Dermis blood vessel endothelial cell (primary cell): ENCODE measurements around the gene KIAA0040. TPM values are rescaled to one million over a fixed set of nuclear protein-coding genes. Genes with fewer than 3 reads are reported as not detected.

Source experiments
- DNase-seq: peaks from one replicate; pipeline ENCODE4 v3.0.0; 2010
- total RNA-seq: library from RNA; depleted of rRNA; stranded (reverse); fragments of >200 nt; gene quantifications from 2 replicates; pipeline ENCODE4 v1.2.3, GENCODE V29; 2014

The KIAA0040 gene
- total RNA-seq, 1 donor from 2014 or later: 20.8 TPM

DNA sequence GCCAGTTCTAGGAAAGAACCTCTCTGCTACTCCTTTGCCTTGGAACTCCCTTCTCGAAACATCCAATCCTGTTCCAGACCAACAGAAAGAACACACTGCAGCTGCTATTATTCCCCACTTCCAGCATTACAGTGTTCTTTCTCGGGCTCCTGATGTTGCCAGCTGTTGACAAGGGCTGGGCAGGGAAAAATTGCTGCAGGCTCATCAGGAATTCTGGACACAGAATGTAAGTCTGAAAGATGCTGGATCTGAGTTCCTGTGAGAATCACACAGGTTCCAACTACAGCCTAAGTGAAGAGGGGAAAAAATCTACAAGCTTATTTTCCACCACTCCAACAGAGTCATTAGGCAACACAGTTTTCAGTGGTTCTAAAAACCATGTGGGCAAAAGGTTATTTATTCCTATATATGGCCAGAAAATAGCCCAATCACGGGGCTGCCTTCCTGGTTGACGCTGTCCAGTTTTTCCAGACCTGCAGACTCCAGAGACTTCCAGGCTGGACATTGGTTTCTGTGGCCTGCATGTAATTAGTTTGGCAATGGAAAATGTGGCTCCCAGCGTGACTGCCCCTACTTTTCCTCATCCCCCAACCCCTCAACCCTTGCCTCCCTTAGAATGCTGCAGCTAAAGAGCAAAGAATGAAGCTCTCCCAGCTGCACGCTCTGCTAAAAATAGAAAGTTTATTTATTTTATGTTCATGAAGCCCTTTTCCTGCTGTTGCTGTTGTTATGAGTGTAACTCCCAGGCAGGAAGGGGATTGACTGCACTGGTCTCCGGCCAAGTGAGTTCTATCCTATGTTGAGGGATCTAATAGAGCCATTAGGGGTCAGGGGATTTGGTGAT is 8.3 kb upstream of the KIAA0040 start:
- peak; percentile 88 for DNase-seq

DNA sequence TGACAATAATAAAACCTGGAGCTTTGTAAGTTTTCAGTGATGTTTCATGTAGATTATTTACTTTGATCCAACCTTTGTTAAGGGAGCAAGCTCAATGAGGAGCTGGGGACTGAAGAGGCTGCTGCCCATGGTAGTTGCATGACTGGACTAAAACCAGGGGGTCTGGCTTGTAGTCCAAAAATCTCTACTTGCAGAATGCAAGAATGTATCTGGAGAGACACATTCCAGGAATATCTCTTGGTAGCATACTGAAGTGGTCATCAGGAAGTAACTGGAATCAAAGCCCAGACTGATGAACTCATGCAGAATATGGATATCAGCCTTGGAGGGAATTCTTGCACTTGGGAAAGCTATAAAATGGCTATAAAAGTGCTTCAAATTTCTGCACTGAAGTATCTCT is 5.8 kb upstream of the KIAA0040 start:
- peak; percentile 53 for DNase-seq

DNA sequence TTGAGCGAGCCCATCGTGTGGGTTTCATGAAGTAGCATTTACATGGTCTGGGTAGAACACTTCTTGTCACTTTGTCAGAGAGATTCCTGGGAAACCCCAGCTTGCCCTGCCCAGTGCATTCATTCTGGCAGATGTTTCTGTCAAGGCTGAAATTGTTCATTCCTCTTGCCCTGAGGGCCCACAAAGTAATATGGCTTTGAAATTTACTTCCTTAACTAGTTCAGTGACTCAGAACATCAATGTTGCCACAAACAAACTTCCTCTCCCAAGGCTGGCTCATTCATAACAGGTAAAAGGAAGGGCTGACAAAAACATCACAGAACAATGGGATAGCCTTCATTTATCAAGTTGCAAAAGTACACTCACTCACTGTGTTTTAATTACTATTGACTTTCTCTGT is 5.0 kb upstream of the KIAA0040 start:
- DNase-seq: peak; percentile 89

DNA sequence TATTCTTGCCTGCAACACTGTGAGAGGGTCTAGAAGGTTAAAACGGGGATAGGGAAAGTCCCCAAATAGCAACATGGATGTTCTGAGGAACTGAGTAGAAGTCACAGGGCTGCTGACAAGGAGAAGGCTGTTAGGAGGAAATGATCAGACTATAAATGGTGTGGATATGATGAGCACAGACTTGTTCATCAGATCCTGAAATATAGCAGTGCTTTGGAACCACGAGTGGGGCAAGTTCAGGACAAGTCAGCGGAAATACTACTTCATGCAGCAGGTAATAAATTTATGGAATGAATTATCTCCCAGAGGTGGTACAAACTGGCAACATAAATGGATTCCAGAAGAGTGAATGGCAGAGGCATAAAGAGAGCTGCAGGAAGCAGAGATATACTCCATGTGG is 3.2 kb upstream of the KIAA0040 start:
- DNase-seq: no peak

DNA sequence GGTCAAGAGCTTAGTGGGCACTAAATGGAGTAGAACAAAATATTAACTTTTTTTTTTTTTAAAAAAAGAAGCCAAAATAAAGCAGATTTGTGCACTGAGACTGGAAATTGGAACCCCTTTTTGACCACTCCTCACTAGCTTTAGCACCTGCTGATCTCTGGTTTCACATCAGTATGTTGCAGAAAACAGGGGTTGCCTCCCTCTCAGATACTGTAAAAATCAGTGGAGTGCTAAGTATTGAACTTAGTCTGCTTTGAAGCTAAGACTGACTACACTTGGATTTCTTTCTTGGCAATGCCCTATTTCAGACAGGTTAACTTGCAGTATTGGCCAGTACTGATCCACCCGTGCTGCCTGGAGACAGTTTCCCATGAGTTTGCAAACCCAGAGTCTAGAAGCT is 2.7 kb upstream of the KIAA0040 start:
- no peak for DNase-seq

DNA sequence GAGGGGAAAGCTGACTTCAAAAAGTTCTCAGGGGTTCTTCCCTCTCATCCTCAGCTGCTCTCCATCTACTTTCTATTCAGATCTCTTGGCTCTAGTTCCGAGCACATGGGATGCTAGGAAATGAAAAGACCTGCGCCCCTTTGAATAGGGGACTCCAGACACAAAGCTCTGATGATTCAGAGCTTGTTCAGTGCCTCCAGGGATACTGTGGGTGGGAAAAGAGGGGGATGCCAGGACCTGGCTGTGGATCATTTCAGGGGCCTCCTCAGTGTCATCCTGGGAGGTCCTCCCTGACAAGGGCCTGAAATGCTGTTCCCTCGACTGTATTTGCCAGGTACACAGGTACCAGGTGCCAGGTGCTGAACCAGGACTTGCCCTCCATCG is 943 bp upstream of the KIAA0040 start:
- DNase-seq: peak; percentile 27

DNA sequence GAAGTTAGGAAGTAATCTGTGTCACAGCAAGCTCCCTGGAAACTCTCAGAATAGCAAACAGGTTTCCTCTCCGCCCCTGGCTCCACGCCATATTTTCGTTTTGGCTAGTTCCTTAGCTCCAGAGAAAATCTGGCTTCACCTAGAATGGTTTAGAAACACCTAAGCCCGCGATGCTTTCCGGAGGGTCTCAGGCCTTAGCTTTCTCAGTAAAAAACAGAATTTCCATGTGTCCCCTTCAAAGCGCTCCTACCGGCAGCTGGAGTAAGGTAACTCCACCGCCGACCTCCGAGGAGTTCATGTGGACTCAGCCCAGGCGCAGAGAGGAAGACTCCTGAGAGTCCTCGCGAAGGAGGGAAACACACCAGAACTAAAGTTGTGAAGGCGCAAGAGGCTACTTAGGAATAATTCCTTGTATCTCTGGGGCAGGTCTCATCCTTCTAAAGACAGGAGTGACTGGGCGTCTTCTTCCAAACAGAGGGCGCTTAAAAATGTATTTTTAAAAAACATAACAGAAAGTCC is 406 bp downstream of the KIAA0040 start:
- DNase-seq: peak; percentile 60

DNA sequence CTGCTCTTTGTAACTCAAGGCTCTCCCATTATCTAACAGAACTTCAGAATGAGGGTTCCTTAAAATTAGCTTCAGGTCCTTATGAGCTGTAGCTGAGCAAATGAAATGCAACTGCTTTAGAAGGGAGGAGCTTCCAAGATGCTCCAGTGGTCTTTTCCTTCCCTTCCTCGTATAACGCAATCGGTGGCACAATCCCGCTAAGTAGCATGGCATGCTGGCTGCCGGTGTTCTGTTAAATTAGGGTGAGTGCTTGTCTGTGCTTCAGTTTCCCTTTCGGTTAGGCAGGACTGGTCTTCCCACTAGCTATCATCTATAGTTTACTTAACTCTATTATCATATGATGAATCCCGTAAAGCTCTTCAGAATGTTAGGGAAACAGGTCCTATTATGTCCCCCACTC is 917 bp downstream of the KIAA0040 start:
- DNase-seq: peak; percentile 37

DNA sequence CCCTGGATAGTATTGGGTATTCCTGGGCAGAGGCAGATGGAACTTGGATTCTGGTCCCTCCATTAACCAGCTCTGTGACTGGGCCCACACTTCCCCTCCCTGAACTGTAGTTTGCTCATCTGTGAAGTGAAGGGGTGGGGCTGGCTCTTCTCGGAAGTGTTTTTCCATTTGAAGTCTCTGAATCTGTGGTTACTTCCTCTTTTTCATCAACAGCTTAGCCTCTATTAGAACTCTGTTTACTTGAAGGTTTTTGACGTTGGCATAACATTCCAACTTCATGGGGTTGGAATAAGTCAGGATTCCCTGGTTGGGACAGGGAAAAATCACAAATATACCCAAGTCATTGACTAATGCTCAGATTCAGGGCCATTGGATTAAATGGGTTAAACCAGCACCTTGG is 3.6 kb downstream of the KIAA0040 start:
- no peak for DNase-seq

DNA sequence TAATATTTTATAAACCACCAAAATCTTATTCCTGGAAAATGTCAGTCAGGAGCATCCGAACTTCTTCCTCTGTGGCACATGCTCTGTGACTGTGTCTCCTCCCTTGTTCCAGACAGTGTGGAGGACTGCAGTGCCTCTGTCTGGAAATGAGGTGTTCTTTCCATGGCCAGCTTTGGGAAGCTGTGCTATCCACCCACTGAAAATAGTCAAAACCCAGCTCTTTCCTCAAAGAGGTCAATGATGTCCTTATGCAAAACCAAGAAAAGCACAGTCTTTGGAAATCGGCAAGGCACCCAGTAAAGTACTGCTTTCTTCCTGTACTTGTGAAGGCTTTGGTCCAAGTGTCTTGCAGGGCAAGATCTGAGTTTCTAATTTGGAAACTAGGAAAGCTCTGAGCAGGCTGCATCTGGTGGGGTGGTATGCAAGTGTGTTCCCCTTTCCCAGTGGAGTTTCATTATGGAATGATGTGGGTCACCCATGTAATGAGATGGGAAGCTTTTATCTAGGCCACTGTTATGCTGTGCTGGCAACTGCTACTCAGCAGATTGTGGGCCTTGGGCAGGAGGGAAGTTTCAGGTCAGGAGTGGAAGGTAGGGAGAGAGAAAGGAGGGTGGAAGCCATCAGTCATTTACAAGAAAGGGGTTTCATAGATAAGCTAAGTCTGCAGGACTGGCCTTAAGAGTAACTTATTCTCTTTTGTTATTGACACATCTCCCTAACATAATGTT is 6.0 kb downstream of the KIAA0040 start:
- no peak for DNase-seq

DNA sequence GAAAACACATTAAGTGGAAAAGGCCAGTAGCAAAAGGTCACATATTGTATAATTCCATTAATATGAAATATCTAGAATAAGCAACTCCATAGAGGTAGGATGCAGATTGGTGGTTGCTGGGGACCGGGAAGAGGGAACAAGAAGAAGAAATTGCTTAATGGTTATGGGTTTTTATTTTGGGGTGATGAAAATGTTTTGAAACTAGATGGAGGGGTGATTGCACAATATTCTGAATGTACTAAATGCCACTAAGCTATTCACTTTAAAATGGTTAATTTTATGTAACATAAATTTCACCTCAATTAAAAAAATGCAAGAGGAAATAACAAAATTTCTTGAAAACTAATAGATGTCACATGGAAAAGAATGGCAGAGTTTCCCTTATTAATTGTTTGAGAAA is 6.7 kb downstream of the KIAA0040 start:
- DNase-seq: no peak

DNA sequence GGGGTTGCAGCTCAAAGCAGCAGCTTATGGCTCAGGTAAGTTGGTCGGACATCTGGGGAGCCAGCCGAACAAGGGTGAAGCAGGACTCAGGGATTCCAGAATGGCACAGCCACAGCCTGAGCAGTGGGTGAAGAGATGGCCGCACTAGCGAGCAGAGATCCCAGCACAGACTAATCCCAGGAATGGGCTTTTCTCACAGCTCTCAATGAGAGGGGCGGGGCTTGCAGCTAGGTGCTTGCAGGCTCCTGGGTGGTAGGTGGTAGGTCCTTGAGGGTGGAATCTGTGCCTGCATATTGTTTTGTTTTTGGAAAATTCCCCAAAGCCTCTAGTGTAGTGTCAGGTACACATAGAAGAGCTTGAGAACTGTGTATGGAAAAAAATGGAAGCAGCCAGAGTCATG is 9.0 kb downstream of the KIAA0040 start:
- no peak for DNase-seq

DNA sequence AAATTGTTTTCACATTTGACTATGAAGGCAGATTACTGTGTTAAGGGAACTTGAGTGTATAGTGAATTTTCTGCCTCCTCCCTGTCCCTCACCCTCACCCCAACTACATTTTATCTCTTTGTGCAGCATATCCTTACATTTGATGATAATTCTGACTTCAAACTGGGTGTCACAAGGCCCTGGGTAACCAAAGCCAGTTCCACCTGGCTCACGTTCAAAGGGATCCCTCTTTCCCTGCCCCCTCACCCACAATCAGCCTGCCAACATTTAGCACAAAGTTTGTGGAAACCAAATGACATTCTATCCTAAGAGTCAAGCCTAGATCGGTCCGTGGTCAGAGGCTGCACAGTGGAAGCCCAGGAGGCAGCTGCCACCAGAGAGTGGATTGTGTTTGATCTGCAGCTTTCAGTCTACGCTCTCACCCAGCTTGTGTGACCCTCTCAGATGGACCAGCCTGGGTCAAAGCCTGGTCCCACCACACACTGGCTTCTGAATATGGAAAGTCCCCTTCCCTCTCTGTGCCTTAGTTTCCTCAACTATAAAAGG is 10.3 kb downstream of the KIAA0040 start:
- no peak for DNase-seq

DNA sequence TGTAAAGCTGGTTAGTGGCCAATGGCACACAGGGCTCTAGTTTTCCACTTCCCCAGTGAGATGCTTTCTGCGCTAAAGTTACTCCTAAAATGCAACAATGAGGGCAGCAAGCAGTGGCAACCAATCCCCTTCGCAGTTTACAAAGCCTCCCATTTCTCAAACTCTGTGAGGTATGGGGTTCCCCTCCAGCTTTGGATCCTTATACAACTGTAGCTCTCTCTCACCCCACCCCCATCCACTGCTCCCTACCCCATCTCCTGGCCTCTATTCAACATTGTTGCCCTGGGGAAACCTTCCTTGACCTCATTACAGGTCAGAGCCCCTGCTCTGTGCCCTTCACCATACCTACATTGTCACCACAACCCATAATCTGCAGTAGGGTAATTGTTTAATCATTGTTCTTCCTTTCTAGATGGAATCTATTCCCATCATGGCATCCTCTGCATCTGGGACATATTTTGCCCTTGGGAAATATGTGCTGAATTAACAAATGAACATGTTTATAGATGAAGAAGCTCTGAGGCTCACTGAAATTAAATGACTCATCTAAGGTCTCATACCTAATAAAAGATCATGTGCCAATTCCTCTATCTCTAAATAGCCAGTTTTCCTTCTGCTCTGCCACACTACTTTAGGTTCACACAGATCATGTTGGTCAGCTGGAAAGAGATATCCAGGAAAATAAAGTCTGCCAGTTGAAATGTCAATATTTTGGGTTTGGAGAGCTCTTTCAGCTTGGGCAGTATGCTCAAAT is 12.6 kb downstream of the KIAA0040 start:
- no peak for DNase-seq

DNA sequence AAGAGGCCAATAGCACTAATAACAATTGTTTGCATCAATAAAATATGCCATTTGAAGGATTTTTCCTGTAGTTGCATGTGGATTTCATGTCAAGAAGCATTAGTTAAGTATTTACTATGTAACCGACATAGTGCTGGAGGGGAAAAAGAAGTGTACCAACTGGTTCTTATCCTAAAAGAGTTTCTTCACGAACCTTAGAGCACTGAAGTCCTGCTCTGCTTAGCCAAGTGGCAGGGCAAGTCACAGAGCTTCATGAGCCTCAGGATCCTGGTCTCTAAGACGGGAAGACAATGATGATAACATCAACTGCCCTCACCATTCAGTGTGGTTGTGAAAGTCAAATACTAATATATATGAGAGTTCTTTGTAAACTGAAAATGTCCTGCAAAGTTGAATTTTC is 14.1 kb downstream of the KIAA0040 start:
- DNase-seq: no peak

DNA sequence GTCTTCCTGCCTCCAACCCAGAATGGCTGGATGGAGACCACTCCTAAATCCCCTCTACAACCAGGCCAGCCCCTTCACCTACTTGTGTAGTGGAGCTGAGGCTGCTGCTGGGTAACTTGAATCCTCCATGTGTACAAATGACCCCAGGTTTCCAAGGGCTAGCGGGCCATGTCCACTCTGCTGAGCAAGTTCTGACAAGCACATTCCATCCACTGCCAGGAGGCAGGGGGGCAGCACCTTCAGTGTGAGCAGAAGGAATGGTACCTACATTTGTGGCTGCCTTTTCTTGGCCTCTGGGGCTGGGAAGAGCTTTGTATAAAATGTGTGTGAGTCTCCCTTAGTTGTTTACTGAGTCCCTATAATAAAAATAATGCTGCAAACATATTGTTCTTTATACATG is 14.5 kb downstream of the KIAA0040 start:
- no peak for DNase-seq

DNA sequence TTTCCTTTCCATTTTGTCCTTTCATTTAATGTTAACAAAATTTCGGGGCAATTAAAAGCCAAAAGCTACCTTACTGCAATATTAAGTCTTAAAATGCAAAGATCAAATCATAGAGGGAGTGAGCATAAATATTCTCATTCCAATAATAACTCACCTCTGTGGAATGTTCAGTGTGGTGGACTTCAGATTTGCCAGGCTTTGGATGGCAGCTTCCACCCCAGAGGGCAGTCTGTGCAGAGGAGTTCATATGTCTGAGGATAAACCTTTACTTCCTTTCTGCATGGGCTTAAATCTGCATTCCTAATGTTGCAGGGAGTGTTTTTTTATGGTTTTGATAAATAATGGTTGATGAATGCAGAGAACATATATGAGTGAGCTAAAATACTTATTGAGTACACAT is 16.3 kb downstream of the KIAA0040 start:
- DNase-seq: no peak

DNA sequence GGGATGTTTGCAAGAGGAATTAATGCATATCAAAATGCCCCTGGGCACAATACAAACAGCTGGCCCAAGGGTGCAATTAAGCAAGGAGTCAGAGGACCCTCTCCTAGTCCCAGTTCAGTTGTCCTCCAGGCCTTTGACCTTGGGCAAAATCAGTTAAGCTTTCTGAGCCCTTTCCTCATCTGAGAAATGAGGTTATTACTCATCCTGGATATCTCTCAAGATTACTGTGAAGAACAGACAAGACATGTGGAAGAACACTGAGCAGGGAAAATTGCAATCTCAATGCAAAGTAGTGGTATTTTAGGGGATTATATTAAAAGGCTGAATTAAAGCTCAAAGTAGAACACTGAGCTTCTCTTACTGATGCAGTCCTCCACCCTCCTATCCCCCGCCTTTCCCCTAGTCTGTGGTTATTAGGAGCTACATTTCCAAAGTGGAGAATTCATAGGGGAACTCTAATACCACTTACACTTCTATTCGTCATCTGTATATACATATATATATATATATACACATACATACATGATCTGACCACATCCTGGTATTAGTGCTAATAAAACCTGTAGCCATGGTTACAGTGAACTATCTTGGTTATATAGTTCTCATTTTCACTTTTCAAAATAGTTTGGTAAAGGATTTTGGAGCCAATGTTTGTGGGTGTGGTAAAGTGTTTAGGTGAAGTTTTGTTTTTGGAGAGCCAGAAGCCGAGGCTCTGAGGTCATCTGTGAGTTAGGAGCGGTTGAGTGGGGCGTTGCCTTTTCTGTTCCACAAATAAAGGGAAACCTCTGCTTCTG is 18.1 kb downstream of the KIAA0040 start:
- DNase-seq: no peak

DNA sequence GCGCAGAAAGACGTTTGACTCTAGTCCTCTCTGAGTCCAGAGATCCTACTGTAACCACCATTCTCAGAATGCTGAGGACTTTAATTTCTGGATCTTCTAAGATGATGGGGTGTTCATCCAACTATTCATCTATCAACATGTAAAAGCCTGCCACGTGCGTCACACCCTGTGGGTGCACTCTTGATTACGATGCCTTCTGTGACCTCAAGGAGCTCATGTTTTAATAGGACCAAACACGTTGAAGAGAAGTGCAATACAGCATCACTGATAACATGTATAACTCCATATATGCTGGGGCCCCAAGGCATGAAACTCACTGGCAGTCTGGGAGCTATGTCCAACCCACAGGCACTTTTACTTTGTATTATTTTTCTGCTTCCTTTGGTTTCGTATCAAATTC is 19.0 kb downstream of the KIAA0040 start:
- DNase-seq: no peak

DNA sequence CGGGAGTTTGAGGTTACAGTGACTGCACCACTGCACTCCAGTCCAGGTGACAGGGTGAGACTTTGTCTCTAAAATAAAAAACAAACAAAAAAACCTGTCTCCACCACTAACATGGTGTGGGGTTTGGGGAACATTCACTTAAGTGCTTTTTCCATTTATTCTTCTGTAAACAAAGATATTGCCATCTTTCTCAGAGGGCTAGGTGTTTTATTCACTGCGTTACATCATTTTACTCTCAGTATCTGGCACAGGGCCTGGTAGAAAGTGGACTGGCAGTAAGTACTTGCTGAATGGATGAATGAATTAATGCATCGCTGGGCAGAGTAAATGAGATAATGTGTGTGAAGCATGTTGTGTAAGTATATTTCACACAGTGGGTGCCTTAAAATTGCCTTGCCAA is 20.1 kb downstream of the KIAA0040 start:
- no peak for DNase-seq

DNA sequence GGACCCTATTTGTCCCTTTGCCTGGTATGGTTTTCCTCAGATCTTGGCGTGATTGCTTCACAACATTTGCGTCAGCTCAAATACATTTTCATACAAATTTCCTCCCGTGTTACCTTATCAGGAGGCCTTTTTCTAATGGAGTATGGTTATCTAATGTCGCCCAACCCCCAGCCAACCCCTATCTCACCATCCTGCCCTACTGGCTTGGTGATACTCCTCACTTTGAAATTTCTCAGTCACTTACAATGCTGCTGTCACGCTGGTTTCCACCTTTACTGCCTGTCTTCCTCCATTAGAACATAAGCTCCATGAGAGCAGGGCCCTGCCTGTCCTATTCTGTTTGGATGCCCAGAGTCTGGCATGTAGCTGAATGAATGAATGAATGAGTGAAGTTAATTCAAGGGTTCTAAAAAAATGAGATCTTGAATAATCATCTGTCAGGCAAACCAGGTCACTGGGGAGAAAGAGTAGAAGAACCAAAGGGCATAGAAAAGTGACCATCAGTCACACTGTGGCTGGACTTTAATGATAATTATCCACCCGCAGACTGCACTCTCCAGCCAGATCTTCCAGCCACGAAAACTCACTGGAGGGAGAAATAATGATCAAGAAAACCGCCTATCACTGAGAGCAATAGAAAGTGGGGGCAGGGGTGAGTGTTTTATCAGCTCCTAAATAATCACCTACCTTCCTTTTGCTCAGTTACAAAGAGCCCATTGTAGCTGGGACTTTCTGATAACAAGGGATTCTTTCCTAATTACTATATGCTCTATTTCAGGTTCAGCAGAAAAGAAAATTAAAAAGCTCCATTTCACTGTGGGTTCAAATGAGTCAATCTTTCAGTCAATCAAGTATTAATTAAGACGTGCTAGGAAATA is 21.3 kb downstream of the KIAA0040 start:
- no peak for DNase-seq
